Testis (tissue), 2 donors: ENCODE results near the gene ZNG1A.
"Not testable (repeated sequence)": the region's sequence is repeated elsewhere in the genome, so short reads cannot be mapped to it uniquely, and the experiment has no call there.

ENCODE experiments used
- CTCF ChIP-seq, 3 experiments: fragments of 450-650 bp in 2 of 3; fragments of 200-600 bp in 1 of 3; sonication (generic) in 1 of 3; IDR thresholded peaks; one replicate each; pipeline ENCODE4 v1.5.1; 2016 to 2019; ENCODE audit warnings: antibody characterized with exemption in 3 of 3, mild to moderate bottlenecking in 2 of 3, moderate library complexity in 1 of 3
- POLR2A ChIP-seq: fragments of 450-650 bp; IDR thresholded peaks from one replicate; pipeline ENCODE4 v1.6.1; 2017; ENCODE audit warnings: antibody characterized with exemption, mild to moderate bottlenecking, moderate library complexity

GRCh38 chr9:90851-91250 is 88.0 kb downstream of the ZNG1A start:
- not testable (repeated sequence) for TF ChIP-seq CTCF (IDR thresholded peaks at IDR 0.05); POLR2A
